NCI-H1092 treated with DMSO at 0.1 percent for 48 hours (cell line): Measurements from ENCODE around the gene ASB10.

Experiments used
- DNase-seq: peaks from one replicate; lab custom pipeline; 2025; lab: John Stamatoyannopoulos, UW

The ASB10 gene

DNA sequence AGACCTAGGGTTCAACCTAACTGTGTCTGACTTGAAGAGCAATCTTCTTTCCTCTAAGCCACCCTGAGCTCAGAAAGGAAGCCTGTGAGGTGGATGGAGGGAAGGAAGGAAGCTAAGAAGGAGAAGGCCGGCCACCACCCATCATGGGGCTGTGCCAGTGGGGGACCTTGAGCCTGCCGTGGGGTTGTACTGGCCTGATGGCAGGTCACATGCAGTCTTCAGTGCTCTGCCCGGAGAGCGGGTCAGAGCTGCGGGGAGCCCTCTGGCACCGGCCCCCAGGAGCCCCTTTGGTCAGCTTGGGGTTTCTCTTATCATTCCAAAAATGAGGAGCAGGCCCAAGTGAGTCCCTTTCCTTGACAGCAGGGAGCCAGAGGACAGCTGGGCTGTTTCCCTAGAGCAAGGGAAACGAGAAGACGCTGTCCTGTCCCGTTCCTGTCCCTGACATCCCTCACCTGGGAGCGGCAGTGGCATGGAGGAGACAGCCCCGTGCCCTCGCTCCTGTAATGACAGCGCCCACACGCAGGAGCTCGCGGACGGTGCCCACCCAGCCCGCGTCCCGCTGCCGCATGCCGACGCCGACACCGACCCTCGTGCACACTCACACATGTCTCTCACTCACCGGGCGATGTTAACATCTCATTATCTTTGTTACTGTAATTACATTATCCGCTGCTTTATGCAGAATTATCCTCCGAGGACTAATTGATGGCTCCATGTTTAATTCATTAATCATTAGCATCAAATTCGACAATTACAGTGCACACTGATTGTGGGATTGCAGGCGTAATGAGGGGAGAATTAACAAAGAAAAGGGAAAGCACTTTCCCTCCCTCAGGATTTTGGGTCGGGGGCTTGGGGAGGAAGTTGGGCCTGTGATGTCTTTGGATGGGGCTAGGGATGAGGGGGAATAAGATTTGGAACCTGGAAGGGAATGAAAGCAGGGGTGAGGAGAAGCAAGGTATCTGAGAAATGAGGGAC is 50.9 kb downstream of the ASB10 start:
- DNase-seq = no peak

- no peak for DNase-seq
Observed at GRCh38 chr7:151135525-151135845, 51.6 kb downstream of the ASB10 start.

GRCh38 chr7:151134743-151135524 is 52.1 kb downstream of the ASB10 start:
- no peak for DNase-seq

DNA sequence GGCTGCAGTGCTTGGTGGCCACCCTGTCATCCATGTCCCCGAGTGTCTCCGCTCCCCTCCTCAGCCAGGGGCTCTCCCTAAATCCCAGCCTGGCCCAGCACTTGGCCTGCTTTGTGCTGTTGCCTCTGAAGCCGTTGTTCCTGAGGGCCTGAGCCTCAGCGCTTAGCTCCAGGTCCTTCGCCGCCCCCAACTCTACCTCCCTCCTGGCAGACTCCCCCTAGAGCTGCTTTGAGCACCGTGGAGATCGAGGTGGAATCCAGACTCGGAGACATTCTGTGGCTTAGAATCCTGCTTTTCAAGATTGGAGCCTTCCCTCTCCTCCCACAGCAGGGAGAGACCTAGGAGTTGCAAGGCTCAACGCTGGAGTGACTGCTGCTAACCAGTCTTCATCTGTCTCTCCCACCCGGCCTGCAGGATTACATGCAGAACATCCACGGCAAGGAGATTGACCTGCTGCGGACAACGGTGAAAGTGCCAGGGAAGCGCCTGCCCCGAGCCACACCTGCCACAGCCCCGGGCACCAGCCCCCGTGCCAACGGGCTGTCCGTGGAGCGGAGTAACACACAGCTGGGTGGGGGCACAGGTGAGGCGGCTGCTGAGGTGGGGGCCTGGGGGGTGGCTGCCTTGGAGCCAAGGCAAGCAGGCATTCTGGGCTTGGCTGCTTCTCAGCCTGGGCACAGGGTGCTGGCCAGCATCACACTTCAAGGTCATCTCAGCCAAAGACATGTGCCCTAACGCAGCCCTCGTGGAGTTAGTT is 52.9 kb downstream of the ASB10 start:
- no peak for DNase-seq

DNA sequence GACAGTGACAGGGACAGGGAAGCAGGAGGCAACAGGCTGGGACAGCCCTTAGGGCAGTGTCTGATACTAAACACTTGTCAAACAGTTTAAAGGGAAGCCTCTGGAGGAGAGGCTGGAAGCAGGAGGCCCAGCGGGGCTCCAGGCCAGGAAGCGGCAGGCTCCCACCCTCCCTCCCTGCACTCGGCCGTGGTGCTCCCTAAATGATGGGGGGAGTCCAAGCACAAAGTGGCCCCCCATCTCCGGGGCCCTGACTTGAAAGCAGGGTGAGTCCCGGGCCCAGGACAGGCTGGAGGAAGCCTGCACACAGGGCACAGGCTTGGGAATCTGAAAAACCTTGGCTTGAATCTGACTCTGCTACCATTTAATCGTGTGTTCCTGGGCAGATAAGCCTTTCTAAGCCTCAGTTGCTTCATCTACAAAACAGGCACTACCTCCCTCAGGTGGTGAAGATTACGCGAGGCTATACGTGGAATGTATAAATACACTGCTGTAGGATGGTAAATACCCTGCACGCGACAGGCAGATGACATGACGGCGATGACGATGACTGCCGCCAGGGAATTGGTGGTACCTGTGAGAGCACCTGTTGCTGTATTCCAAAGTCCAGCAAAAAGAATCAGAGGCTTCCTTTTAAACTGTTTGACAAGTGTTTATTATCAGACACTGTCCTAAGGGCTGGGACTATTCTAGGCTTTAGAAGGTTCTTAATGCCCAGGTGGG is 53.6 kb downstream of the ASB10 start:
- DNase-seq = no peak

DNA sequence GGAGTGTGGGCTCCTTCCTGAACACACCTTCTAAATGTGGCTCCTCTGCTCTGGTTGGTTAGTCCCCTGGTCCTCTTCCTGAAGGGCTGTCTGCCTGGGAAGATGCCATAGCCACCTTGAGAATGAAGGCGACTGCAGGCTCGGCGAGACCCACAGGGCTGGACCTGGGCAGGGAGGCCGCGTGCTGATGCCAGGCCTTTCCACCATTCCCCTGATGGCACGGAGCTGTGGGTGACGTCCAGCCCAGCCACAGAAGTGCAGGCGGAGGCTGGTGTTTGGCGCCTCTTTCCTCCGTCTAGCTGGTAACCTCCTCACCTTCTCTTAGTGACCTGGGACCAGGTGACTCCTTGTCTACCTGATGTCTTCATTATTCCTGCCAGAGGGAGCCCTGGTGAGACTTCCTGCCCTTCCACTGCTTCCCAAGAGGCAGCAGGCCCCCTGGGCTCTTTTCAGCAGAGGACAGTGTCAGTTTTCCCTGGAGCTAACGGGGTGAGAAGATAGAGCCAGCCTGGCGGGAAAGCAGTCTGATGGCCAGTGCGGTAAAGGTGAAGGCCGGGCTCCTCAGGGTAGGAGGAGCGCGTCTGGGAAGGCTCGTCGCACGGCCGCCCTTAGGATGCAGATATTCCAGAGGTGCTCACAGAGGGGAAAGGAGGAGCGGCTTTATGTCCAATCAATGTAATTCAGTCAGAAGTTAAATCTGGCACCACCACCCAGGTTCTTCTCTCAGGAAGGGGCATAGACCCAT is 54.4 kb downstream of the ASB10 start:
- no peak for DNase-seq

- DNase-seq = no peak
Observed at GRCh38 chr7:151131592-151132293, 55.3 kb downstream of the ASB10 start.

- DNase-seq = no peak
Observed at GRCh38 chr7:151131224-151131591, 55.8 kb downstream of the ASB10 start.

DNA sequence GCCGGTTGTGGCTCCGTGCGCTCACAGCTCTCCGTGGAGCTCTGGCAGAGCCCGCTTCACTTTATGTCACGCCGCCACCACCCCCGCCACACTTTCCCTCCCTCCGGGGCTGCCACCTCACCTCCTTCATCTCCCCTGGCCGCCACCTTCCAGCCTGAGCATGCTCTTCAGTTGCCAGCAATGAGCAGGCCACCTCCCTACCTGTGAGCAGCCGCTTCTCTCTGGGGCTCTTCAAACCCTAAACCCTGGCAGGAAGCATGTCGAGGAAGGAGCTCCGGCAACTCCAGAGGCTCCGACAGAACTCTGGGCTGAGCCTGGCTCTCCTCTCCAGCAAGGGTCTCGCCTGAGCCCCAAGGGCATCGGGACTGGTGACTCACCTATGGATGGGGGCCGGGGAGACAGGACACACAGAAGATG is 56.3 kb downstream of the ASB10 start:
- DNase-seq = no peak

- DNase-seq = no peak
Observed at GRCh38 chr7:151129960-151130591, 57.0 kb downstream of the ASB10 start.

DNA sequence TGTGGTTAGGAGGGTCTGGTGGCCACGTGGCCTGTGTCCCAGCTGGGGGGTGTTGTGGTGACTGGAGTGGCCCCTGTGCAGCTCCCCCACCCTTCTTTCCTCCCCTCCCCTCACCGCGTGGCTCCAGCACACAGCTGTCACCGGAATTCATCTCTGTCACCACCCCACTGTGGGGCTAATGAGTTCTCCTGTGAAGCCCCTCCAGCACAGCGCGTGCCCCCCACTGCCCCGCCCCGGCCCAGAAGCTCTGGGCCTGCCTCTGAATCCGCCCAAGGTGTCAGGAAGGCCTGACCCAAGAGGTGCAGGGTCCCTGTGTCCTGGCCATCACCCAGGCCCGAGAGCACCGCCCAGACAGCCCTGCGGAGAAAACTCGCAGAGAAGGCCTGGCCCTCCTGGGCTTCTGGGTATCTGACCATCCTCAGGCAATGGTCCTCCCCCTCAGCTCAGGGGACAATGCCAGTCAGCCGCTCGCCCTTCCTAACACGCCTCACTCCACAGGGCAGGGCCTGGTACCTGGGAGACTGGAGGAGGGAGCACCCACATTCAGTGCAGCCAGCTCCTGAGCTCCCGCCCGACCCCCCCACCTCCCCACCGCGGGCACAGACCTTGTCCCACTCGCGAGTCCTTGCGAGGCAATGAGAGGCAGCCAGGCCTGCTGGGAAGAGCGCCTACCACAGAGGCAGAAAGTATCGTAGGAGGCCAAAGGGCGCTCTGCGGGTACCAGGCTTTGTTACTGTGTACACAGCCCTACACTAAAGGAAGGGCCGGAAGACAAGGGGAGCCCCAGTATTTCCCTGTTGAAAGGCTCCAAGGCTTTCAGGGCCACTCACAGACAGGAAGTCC is 57.7 kb downstream of the ASB10 start:
- no peak for DNase-seq

DNA sequence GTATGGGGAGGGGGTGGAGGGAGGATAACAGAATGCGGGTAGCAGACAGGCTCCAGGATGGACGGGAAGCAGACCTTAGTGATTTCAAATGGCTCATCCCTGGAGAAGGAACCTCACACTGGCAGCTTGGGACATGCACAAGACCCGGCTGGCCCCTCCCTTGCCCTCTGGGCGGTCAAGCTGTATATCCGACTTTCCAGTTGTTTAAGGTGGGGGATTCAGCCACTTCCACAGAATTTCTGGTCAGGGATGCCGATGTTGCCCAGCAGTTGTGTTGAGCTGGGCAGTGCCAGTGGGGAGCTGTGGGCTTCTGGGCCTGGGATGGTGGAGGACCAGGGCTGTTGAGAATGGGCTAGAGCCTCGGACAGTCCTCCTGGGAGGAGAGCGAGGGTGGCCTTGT is 58.3 kb downstream of the ASB10 start:
- no peak for DNase-seq

GRCh38 chr7:151128144-151128543 is 58.9 kb downstream of the ASB10 start:
- no peak for DNase-seq

GRCh38 chr7:151126491-151127137 is 60.4 kb downstream of the ASB10 start:
- DNase-seq = no peak

DNA sequence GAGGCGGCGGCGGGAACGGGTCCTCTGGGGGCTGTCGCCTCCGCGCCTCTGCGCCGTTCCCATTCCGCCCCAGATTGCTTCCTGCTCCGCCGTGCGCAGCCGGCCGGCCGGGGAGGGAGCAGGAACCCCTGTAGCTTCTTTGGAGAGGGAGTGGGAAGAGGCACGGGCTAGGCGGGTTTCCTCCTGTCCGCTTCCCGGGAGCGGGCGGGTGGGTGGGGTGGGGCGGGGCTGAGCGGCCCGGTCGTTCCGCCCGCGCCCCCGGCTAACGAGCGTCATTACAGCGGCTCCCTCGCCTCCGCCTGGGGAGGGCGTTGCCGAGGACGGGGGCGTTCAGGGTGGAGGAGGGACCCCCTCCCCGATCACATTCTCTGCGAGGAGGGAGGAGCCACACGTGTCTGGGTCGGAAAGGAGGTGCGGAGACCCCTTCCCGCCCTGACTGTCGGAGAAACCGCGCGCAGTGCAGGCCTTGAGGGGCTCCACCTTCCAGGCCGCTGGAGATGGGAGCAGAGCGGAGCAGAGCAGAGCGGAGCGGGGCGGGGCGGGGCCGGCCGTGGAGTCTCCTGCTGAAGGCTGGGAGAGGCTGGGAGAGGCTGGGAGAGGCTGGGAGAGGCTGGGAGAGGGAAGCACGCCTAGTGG is 61.1 kb downstream of the ASB10 start:
- no peak for DNase-seq
